ENCODE data around the gene NKIRAS2.

GRCh38 chr17:42018339-42018738, 1.6 kb upstream of the NKIRAS2 start:
- TF ChIP-seq, protein P1, sequence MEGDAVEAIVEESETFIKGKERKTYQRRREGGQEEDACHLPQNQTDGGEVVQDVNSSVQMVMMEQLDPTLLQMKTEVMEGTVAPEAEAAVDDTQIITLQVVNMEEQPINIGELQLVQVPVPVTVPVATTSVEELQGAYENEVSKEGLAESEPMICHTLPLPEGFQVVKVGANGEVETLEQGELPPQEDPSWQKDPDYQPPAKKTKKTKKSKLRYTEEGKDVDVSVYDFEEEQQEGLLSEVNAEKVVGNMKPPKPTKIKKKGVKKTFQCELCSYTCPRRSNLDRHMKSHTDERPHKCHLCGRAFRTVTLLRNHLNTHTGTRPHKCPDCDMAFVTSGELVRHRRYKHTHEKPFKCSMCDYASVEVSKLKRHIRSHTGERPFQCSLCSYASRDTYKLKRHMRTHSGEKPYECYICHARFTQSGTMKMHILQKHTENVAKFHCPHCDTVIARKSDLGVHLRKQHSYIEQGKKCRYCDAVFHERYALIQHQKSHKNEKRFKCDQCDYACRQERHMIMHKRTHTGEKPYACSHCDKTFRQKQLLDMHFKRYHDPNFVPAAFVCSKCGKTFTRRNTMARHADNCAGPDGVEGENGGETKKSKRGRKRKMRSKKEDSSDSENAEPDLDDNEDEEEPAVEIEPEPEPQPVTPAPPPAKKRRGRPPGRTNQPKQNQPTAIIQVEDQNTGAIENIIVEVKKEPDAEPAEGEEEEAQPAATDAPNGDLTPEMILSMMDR (IDR thresholded peaks at IDR 0.05; ENCODE audit: borderline replicate concordance, extremely low read depth, low read length, poor library complexity, severe bottlenecking): no peak
- TF ChIP-seq EZH2 (IDR thresholded peaks at IDR 0.05; ENCODE audit: borderline replicate concordance, low read depth, low read length, severe bottlenecking): no peak

All from DND-41 (cell line).